ENCODE data around the gene AP3M1. TPM values are rescaled to one million over a fixed set of nuclear protein-coding genes. Genes with fewer than 3 reads are reported as not detected.

The AP3M1 gene
- total RNA-seq, 1 experiment from 2014 or later, result 68.3 TPM

DNA sequence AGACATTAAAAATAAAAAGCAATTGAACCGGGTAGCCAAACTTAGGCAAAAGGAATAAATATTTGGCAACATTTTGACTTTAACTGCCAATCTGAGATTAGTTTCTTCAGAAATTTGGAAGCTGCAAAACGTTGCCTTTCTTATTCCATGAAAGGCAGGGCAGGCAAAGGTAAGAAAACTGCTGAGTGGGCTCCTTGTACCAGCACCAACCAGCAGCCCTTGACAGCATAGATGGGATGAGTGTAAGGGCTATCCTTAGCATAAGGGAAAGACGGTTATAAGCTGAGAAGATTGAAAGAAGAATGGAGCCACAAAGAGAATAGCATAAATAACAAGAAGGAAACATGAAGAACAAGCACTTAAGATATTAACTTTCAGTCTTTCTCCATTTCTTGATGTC, 28.6 kb downstream of the AP3M1 start:
- H3K36me3 ChIP-seq (ENCODE audit: insufficient read depth, low read length, poor library complexity, severe bottlenecking), result peaks cover 98% of the 10 kb centered on the region
- no TSS peak for BruUV-seq (replicated peaks)
- no peaks in the 10 kb centered on the region for H3K27me3 ChIP-seq (replicated peaks; ENCODE audit: insufficient read depth, low read depth, low read length, poor library complexity)
- no peak for DNase-seq (ENCODE audit: low spot score)
- H3K4me1 ChIP-seq (ENCODE audit: insufficient read depth, low read length, poor library complexity, severe bottlenecking), result peaks cover 10% of the 10 kb centered on the region
- no peak for TF ChIP-seq EZH2 (IDR thresholded peaks at IDR 0.05; ENCODE audit: borderline replicate concordance, low read depth, low read length, poor library complexity, severe bottlenecking)
- TF ChIP-seq, protein P1, sequence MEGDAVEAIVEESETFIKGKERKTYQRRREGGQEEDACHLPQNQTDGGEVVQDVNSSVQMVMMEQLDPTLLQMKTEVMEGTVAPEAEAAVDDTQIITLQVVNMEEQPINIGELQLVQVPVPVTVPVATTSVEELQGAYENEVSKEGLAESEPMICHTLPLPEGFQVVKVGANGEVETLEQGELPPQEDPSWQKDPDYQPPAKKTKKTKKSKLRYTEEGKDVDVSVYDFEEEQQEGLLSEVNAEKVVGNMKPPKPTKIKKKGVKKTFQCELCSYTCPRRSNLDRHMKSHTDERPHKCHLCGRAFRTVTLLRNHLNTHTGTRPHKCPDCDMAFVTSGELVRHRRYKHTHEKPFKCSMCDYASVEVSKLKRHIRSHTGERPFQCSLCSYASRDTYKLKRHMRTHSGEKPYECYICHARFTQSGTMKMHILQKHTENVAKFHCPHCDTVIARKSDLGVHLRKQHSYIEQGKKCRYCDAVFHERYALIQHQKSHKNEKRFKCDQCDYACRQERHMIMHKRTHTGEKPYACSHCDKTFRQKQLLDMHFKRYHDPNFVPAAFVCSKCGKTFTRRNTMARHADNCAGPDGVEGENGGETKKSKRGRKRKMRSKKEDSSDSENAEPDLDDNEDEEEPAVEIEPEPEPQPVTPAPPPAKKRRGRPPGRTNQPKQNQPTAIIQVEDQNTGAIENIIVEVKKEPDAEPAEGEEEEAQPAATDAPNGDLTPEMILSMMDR (conservative IDR thresholded peaks at IDR 0.05; ENCODE audit: low read depth, low read length), result no peak
- ChIA-PET POLR2A (ENCODE audit: low non-redundant PET) (no interaction called here), CTCF (interaction anchor here (1.8 kb wide), 1 partner anchor 236 kb away, joined by 5 read pairs; no protein-coding TSS in a partner anchor)
- intact Hi-C loops (cut with micrococcal nuclease; ENCODE audit: unreplicated experiment), result loop anchor here (10.0 kb wide), 2 partner anchors 113 to 1113 kb away; partner anchors contain the start of gene COMTD1
- H3K4me3 ChIP-seq (ENCODE audit: low read depth, low read length, poor library complexity, severe bottlenecking), result no peak overlapping the region
- no peaks in the 10 kb centered on the region for H3K9me3 ChIP-seq (ENCODE audit: low read depth, low read length, poor library complexity, severe bottlenecking)
- H3K27ac ChIP-seq (ENCODE audit: low read depth, low read length, poor library complexity, severe bottlenecking), result no peak overlapping the region

GRCh38 chr10:74121368-74121767, 29.3 kb downstream of the AP3M1 start:
- POLR2A ChIA-PET (ENCODE audit: low non-redundant PET), result no interaction called here
- no peak for TF ChIP-seq EZH2 (IDR thresholded peaks at IDR 0.05; ENCODE audit: borderline replicate concordance, low read depth, low read length, poor library complexity, severe bottlenecking)
- TF ChIP-seq, protein P1 (conservative IDR thresholded peaks at IDR 0.05; ENCODE audit: low read depth, low read length), result no peak

DNA sequence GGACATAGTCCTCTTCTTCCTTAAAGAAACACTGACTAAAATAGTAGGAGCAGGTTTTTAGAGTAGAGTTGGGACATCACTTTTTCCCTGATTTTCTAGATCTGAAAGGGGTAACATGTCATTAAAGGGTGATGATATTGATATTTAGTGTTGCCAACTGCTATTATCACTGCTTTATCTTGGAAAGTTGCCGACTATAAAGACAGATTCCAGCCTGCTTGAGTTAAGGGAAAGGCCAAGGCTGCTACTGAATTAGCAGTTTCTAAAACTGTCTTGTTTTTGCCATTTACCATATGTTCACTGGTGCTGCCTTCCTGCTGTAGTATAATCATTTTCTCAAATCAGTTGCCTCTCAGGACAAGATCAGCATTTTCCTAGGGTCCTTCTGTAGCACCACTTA, 29.7 kb downstream of the AP3M1 start:
- ChIA-PET POLR2A (ENCODE audit: low non-redundant PET) (no interaction called here), CTCF (no interaction called here)
- Histone ChIP-seq H3K4me3 (ENCODE audit: low read depth, low read length, poor library complexity, severe bottlenecking) (no peak overlapping the region), H3K4me1 (ENCODE audit: insufficient read depth, low read length, poor library complexity, severe bottlenecking) (peaks cover 10% of the 10 kb centered on the region), H3K27ac (ENCODE audit: low read depth, low read length, poor library complexity, severe bottlenecking) (no peak overlapping the region), H3K27me3 (replicated peaks; ENCODE audit: insufficient read depth, low read depth, low read length, poor library complexity) (no peaks in the 10 kb centered on the region), H3K9me3 (ENCODE audit: low read depth, low read length, poor library complexity, severe bottlenecking) (no peaks in the 10 kb centered on the region), H3K36me3 (ENCODE audit: insufficient read depth, low read length, poor library complexity, severe bottlenecking) (peaks cover 98% of the 10 kb centered on the region)
- no TSS peak for BruUV-seq (replicated peaks)
- TF ChIP-seq, protein P1 (conservative IDR thresholded peaks at IDR 0.05; ENCODE audit: low read depth, low read length), result no peak
- no peak for TF ChIP-seq EZH2 (IDR thresholded peaks at IDR 0.05; ENCODE audit: borderline replicate concordance, low read depth, low read length, poor library complexity, severe bottlenecking)
- DNase-seq (ENCODE audit: low spot score), result no peak
- intact Hi-C loops (cut with micrococcal nuclease; ENCODE audit: unreplicated experiment), result loop anchor here (10.0 kb wide), 2 partner anchors 114 to 1114 kb away; partner anchors contain the start of gene COMTD1

More at GRCh38 chr10:74121368-74121767, 29.3 kb downstream of the AP3M1 start:
- H3K36me3 ChIP-seq (ENCODE audit: insufficient read depth, low read length, poor library complexity, severe bottlenecking), result peaks cover 98% of the 10 kb centered on the region
- DNase-seq (ENCODE audit: low spot score), result no peak
- BruUV-seq (replicated peaks), result no TSS peak
- no peaks in the 10 kb centered on the region for H3K27me3 ChIP-seq (replicated peaks; ENCODE audit: insufficient read depth, low read depth, low read length, poor library complexity)
- H3K27ac ChIP-seq (ENCODE audit: low read depth, low read length, poor library complexity, severe bottlenecking), result no peak overlapping the region
- H3K9me3 ChIP-seq (ENCODE audit: low read depth, low read length, poor library complexity, severe bottlenecking), result no peaks in the 10 kb centered on the region
- peaks cover 10% of the 10 kb centered on the region for H3K4me1 ChIP-seq (ENCODE audit: insufficient read depth, low read length, poor library complexity, severe bottlenecking)
- intact Hi-C loops (cut with micrococcal nuclease; ENCODE audit: unreplicated experiment), result loop anchor here (10.0 kb wide), 2 partner anchors 113 to 1113 kb away; partner anchors contain the start of gene COMTD1
- CTCF ChIA-PET, result no interaction called here
- no peak overlapping the region for H3K4me3 ChIP-seq (ENCODE audit: low read depth, low read length, poor library complexity, severe bottlenecking)

Measured in A673 (cell line).